Endothelial cell (in vitro differentiated cells): ENCODE results near the gene COG8. TPM values are rescaled to one million over a fixed set of nuclear protein-coding genes. Genes with fewer than 3 reads are reported as not detected.

Experiments
- DNase-seq: peaks from one replicate; pipeline ENCODE4 v3.0.0; 2021; ENCODE audit warnings: low spot score
- H3K27ac Mint-ChIP-seq: one replicate; pipeline ENCODE4 v1.8.0; 2021; ENCODE audit warnings: mixed read lengths, inconsistent platforms; ENCODE audit not compliant: unreplicated experiment
- H3K27me3 Mint-ChIP-seq: one replicate; pipeline ENCODE4 v1.8.0; 2021; ENCODE audit warnings: mild to moderate bottlenecking, moderate library complexity, mixed read lengths, inconsistent platforms; ENCODE audit not compliant: unreplicated experiment
- H3K36me3 Mint-ChIP-seq: one replicate; pipeline ENCODE4 v1.8.0; 2021; ENCODE audit warnings: mild to moderate bottlenecking, low read depth, mixed read lengths, inconsistent platforms; ENCODE audit not compliant: unreplicated experiment
- H3K4me1 Mint-ChIP-seq: one replicate; pipeline ENCODE4 v1.8.0; 2021; ENCODE audit warnings: mild to moderate bottlenecking, mixed read lengths, inconsistent platforms; ENCODE audit not compliant: unreplicated experiment
- H3K4me3 Mint-ChIP-seq: one replicate; pipeline ENCODE4 v1.8.0; 2021; ENCODE audit warnings: mild to moderate bottlenecking, mixed read lengths, inconsistent platforms; ENCODE audit not compliant: unreplicated experiment
- H3K9me3 Mint-ChIP-seq: one replicate; pipeline ENCODE4 v1.8.0; 2021; ENCODE audit warnings: mixed read lengths, inconsistent platforms; ENCODE audit not compliant: unreplicated experiment
- total RNA-seq: library from RNA; stranded (reverse); fragmentation: NEBNext Ultra II Directional; extraction: Animal tissue kit (Norgen Biotek cat#: 25700); gene quantifications from one replicate; pipeline ENCODE4 v1.2.1, GENCODE V29; 2021; ENCODE audit not compliant: unreplicated experiment
- TF ChIP-seq, protein P1 (sequence below): fragments of 200-600 bp; sonication (generic); IDR thresholded peaks from one replicate; pipeline ENCODE4 v1.5.0; 2021; ENCODE audit warnings: antibody characterized with exemption; ENCODE audit not compliant: unreplicated experiment

Gene COG8
- total RNA-seq, 1 donor from 2014 or later: 33.1 TPM

DNA sequence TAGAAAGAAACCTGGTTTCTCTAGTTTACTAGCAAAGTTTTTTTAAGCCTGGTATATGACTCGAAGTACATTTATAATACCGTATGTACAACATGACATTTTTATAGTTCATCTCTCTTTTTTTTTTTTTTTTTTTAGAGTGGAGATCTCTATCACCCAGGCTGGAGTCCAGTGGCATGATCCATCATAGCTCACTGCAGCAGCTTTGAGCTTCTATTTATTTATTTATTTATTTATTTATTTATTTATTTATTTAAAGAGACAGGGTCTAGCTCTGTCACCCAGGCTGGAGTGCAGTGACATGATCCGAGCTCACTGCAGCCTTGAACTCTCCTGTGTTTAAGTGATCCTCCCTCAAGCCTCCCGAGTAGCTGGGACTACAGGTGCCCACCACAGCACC lies 54.1 kb downstream of the COG8 start:
- DNase-seq: no peak
- Mint-ChIP-seq H3K27ac (no peak overlapping the region), H3K36me3 (no peaks in the 10 kb centered on the region), H3K27me3 (no peaks in the 10 kb centered on the region), H3K9me3 (no peaks in the 10 kb centered on the region), H3K4me3 (no peak overlapping the region), H3K4me1 (no peaks in the 10 kb centered on the region)
- TF ChIP-seq, protein P1, sequence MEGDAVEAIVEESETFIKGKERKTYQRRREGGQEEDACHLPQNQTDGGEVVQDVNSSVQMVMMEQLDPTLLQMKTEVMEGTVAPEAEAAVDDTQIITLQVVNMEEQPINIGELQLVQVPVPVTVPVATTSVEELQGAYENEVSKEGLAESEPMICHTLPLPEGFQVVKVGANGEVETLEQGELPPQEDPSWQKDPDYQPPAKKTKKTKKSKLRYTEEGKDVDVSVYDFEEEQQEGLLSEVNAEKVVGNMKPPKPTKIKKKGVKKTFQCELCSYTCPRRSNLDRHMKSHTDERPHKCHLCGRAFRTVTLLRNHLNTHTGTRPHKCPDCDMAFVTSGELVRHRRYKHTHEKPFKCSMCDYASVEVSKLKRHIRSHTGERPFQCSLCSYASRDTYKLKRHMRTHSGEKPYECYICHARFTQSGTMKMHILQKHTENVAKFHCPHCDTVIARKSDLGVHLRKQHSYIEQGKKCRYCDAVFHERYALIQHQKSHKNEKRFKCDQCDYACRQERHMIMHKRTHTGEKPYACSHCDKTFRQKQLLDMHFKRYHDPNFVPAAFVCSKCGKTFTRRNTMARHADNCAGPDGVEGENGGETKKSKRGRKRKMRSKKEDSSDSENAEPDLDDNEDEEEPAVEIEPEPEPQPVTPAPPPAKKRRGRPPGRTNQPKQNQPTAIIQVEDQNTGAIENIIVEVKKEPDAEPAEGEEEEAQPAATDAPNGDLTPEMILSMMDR: no peak

DNA sequence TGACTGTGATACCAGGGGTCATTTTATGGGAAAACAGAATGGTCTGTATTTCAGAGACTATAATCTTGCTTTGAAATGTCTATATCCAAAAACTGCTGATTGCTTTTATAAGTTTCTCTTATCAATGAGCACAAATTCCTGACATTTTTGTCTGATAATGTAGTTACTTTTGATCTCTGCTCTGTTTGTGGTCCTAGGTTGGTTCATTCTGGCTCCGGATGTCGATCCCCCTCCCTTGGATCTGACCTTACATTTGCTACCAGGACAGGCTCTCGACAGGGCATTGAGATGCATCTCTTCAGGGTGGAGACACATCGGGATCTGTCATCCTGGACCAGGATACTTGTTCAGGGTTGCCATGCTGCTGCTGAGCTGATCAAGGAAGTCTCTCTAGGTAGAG lies 55.5 kb downstream of the COG8 start:
- H3K27me3 Mint-ChIP-seq: no peaks in the 10 kb centered on the region
- no peaks in the 10 kb centered on the region for H3K4me1 Mint-ChIP-seq
- no peak overlapping the region for H3K27ac Mint-ChIP-seq
- H3K4me3 Mint-ChIP-seq: no peak overlapping the region
- DNase-seq: no peak
- no peaks in the 10 kb centered on the region for H3K9me3 Mint-ChIP-seq
- H3K36me3 Mint-ChIP-seq: no peaks in the 10 kb centered on the region
- TF ChIP-seq, protein P1: no peak

GRCh38 chr16:69277413-69277812 lies 62.0 kb downstream of the COG8 start:
- TF ChIP-seq, protein P1: no peak
- DNase-seq: no peak
- Mint-ChIP-seq H3K36me3 (no peaks in the 10 kb centered on the region), H3K4me1 (peaks cover 3% of the 10 kb centered on the region), H3K27ac (no peak overlapping the region), H3K27me3 (no peaks in the 10 kb centered on the region), H3K4me3 (no peak overlapping the region), H3K9me3 (peaks cover 3% of the 10 kb centered on the region)

Other genes starting within 250 kb of the COG8 start
- 2.7 TPM for gene HAS3, start 233.9 kb downstream of the COG8 start, total RNA-seq
- 169 TPM for gene CHTF8, start 207.0 kb downstream of the COG8 start, total RNA-seq
- gene UTP4, start 206.9 kb downstream of the COG8 start, total RNA-seq: 39.3 TPM
- 16.8 TPM for gene SNTB2, start 152.4 kb downstream of the COG8 start, total RNA-seq
- 36.3 TPM for gene VPS4A, start 28.2 kb downstream of the COG8 start, total RNA-seq
- gene PDF, start 9.0 kb downstream of the COG8 start, total RNA-seq: 11.4 TPM
- 34.4 TPM for gene NIP7, start 208 bp upstream of the COG8 start, total RNA-seq
- 1.2 TPM for gene TMED6, start 12.2 kb upstream of the COG8 start, total RNA-seq
- 39.4 TPM for gene TERF2, start 46.4 kb upstream of the COG8 start, total RNA-seq
- gene CYB5B, start 85.1 kb upstream of the COG8 start, total RNA-seq: 120 TPM
- gene NFAT5, start 226.4 kb upstream of the COG8 start, total RNA-seq: 48.8 TPM